Measurements from ENCODE around the gene TYROBP.

DNA sequence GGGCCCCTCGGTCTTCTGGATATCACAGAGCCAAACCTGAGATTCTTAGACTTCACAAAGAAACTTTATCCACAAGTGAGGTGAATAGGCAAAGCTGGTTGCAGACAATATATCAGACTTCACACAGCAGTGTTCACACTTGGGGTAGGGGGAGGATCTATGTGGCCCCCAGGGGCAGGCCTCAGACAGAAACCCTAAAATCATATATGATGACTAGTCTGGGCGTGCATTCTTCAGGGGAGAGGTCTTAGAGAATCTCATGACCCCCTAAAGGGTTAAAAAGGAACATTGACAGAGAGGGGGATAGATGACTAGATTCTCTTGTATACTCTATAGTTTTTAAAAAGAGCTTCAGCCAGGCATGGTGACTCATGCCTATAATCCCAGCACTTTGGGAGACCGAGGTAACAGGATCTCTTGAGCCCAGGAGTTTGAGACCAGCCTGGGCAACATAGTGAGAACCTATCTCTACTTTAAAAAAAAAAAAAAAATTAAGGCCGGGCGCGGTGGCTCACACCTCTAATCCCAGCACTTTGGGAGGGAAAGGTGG is 2.8 kb downstream of the TYROBP start:
- TF ChIP-seq CTCF (IDR thresholded peaks at IDR 0.05; ENCODE audit: low read depth, low read length) (no peak), POLR2A (IDR thresholded peaks at IDR 0.05; ENCODE audit: extremely low read depth, insufficient read length) (no peak)
- TF ChIP-seq, protein P1, sequence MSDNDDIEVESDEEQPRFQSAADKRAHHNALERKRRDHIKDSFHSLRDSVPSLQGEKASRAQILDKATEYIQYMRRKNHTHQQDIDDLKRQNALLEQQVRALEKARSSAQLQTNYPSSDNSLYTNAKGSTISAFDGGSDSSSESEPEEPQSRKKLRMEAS (IDR thresholded peaks at IDR 0.05; ENCODE audit: low read depth, low read length), result no peak
